Loucy (cell line): ENCODE measurements around the gene PEAR1.

Experiments used
- H2AFZ ChIP-seq: fragments of 200-600 bp; sonication (generic); 2 replicates; pipeline ENCODE4 v1.6.0; 2016; ENCODE audit warnings: antibody characterized with exemption, mild to moderate bottlenecking, low read length, moderate library complexity
- H3F3A ChIP-seq: fragments of 200-600 bp; 2 replicates; pipeline ENCODE4 v1.6.0; 2016; ENCODE audit warnings: antibody characterized with exemption, low read depth, mild to moderate bottlenecking
- H3K27me3 ChIP-seq: fragments of 200-600 bp; sonication (generic); 2 replicates; pipeline ENCODE4 v1.6.1; 2014; ENCODE audit warnings: low read length, mild to moderate bottlenecking; ENCODE audit not compliant: insufficient read depth, poor library complexity, severe bottlenecking
- H3K36me3 ChIP-seq: fragments of 200-600 bp; sonication (generic); 2 replicates; pipeline ENCODE4 v1.6.1; 2016; ENCODE audit warnings: low read length; ENCODE audit not compliant: insufficient read depth
- H3K4me1 ChIP-seq: fragments of 200-600 bp; sonication (generic); 2 replicates; pipeline ENCODE4 v1.5.1; 2014; ENCODE audit warnings: low read length, mild to moderate bottlenecking; ENCODE audit not compliant: insufficient read depth, poor library complexity, severe bottlenecking
- H3K4me2 ChIP-seq: fragments of 200-600 bp; sonication (generic); 2 replicates; pipeline ENCODE4 v1.6.0; 2014; ENCODE audit warnings: antibody characterized with exemption, low read length, low read depth, mild to moderate bottlenecking; ENCODE audit not compliant: poor library complexity, severe bottlenecking
- H3K4me3 ChIP-seq: fragments of 200-600 bp; sonication (generic); 2 replicates; pipeline ENCODE4 v1.5.1; 2014; ENCODE audit warnings: low read length, mild to moderate bottlenecking, mixed read lengths; ENCODE audit not compliant: poor library complexity, severe bottlenecking
- H3K79me2 ChIP-seq: fragments of 200-600 bp; sonication (generic); 2 replicates; pipeline ENCODE4 v1.6.1; 2014; ENCODE audit warnings: low read length; ENCODE audit not compliant: insufficient read depth
- H3K9ac ChIP-seq: fragments of 200-600 bp; sonication (generic); 2 replicates; pipeline ENCODE4 v1.6.0; 2014; ENCODE audit warnings: mild to moderate bottlenecking, low read depth, low read length, moderate library complexity; ENCODE audit not compliant: poor library complexity, severe bottlenecking
- H3K9me2 ChIP-seq: fragments of 200-600 bp; sonication (generic); replicated peaks from 2 replicates; pipeline ENCODE4 v1.6.1; 2016; ENCODE audit warnings: low read depth, low read length, mixed read lengths
- H3K9me3 ChIP-seq: fragments of 200-600 bp; sonication (generic); 2 replicates; pipeline ENCODE4 v1.6.1; 2014; ENCODE audit warnings: mild to moderate bottlenecking, antibody characterized with exemption, low read length, low read depth; ENCODE audit not compliant: insufficient read depth
- H4K20me1 ChIP-seq: fragments of 200-600 bp; sonication (generic); 2 replicates; pipeline ENCODE4 v1.6.0; 2014; ENCODE audit warnings: antibody characterized with exemption, low read length, mild to moderate bottlenecking; ENCODE audit not compliant: insufficient read depth, poor library complexity, severe bottlenecking
- CTCF ChIP-seq: fragments of 200-600 bp; sonication (generic); conservative IDR thresholded peaks from 2 replicates; pipeline ENCODE4 v1.5.1; 2014; ENCODE audit warnings: mild to moderate bottlenecking, antibody characterized with exemption, low read length
- EZH2phosphoT487 ChIP-seq: fragments of 200-600 bp; IDR thresholded peaks from 2 replicates; pipeline ENCODE4 v1.6.1; 2018; ENCODE audit warnings: antibody characterized with exemption, mild to moderate bottlenecking, moderate library complexity, borderline replicate concordance

Gene PEAR1

GRCh38 chr1:156894001-156894400 is 483 bp downstream of the PEAR1 start:
- H3K4me1 ChIP-seq, result no peaks in the 10 kb centered on the region
- no peaks in the 10 kb centered on the region for H3K36me3 ChIP-seq
- no peaks in the 10 kb centered on the region for H4K20me1 ChIP-seq
- no peaks in the 10 kb centered on the region for H3K27me3 ChIP-seq
- H2AFZ ChIP-seq, result no peak overlapping the region
- no peak overlapping the region for H3K4me2 ChIP-seq
- TF ChIP-seq EZH2phosphoT487 (no peak), CTCF (no peak)
- H3F3A ChIP-seq, result no peaks in the 10 kb centered on the region
- H3K4me3 ChIP-seq, result no peak overlapping the region
- H3K79me2 ChIP-seq, result no peaks in the 10 kb centered on the region
- H3K9me3 ChIP-seq, result no peaks in the 10 kb centered on the region
- H3K9me2 ChIP-seq, result no peaks in the 10 kb centered on the region
- no peak overlapping the region for H3K9ac ChIP-seq

- H3K9ac ChIP-seq, result no peak overlapping the region
- no peaks in the 10 kb centered on the region for H3K9me2 ChIP-seq
- no peaks in the 10 kb centered on the region for H3K9me3 ChIP-seq
- H3K4me3 ChIP-seq, result no peak overlapping the region
- no peaks in the 10 kb centered on the region for H3F3A ChIP-seq
- H2AFZ ChIP-seq, result no peak overlapping the region
- H3K36me3 ChIP-seq, result no peaks in the 10 kb centered on the region
- no peaks in the 10 kb centered on the region for H3K79me2 ChIP-seq
- H4K20me1 ChIP-seq, result no peaks in the 10 kb centered on the region
- no peak for TF ChIP-seq CTCF
- TF ChIP-seq EZH2phosphoT487, result no peak
- H3K4me1 ChIP-seq, result no peaks in the 10 kb centered on the region
- no peak overlapping the region for H3K4me2 ChIP-seq
- H3K27me3 ChIP-seq, result no peaks in the 10 kb centered on the region
Observed at GRCh38 chr1:156894711-156895454, 1.4 kb downstream of the PEAR1 start.

DNA sequence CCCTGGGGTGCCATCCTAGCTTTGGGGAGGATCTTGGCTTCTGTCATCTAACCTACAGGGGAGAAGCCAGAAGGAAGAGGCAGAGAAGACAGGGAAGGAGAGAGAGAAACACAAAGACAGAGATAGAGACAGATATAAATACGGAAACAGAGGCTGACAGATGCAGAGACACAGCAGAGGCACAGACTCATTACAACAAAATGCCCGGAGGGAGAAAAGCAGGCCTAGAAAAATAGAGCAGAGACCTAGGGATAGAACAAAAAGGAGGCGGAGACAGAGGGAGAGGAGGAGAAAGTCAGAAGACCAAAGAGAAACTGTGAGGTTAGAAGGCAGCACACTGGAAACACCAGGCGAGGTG is 1.9 kb downstream of the PEAR1 start:
- H3F3A ChIP-seq, result no peaks in the 10 kb centered on the region
- H3K4me2 ChIP-seq, result no peak overlapping the region
- no peaks in the 10 kb centered on the region for H3K79me2 ChIP-seq
- no peak overlapping the region for H3K9ac ChIP-seq
- no peaks in the 10 kb centered on the region for H3K9me3 ChIP-seq
- H2AFZ ChIP-seq, result no peak overlapping the region
- H3K4me1 ChIP-seq, result no peaks in the 10 kb centered on the region
- TF ChIP-seq EZH2phosphoT487 (no peak), CTCF (no peak)
- no peaks in the 10 kb centered on the region for H3K36me3 ChIP-seq
- no peak overlapping the region for H3K4me3 ChIP-seq
- no peaks in the 10 kb centered on the region for H4K20me1 ChIP-seq
- H3K27me3 ChIP-seq, result no peaks in the 10 kb centered on the region
- H3K9me2 ChIP-seq, result no peaks in the 10 kb centered on the region
